A673 (cell line): ENCODE results near the gene MOCS1. TPM values are rescaled to one million over a fixed set of nuclear protein-coding genes. Genes with fewer than 3 reads are reported as not detected.

Experiments used
- BruUV-seq: library from RNA; stranded (reverse); fragments of 400-500 nt; replicated peaks from 2 replicates; lab custom pipeline; 2021; lab: Mats Ljungman, UMichigan
- CTCF ChIA-PET: fragments of 300-600 bp; sonication (Branson Sonifier 250); formaldehyde crosslinking; loops from one replicate; lab custom pipeline; 2022; ENCODE audit warnings: antibody characterized with exemption; lab: Charles Lee
- POLR2A ChIA-PET: fragments of 300-600 bp; sonication (Branson Sonifier 250); formaldehyde crosslinking; loops from one replicate; lab custom pipeline; 2022; ENCODE audit warnings: antibody characterized with exemption; ENCODE audit not compliant: low non-redundant PET; lab: Charles Lee
- DNase-seq: peaks from one replicate; pipeline ENCODE4 v3.0.0-alpha.2; 2015; ENCODE audit warnings: low spot score
- H3K27ac ChIP-seq: fragments of 200-600 bp; sonication (generic); 2 replicates; pipeline ENCODE4 v1.5.1; 2016; ENCODE audit warnings: mixed run types, low read depth, mild to moderate bottlenecking, mixed read lengths, antibody characterized with exemption, low read length; ENCODE audit not compliant: poor library complexity, severe bottlenecking
- H3K27me3 ChIP-seq: fragments of 200-600 bp; sonication (generic); replicated peaks from 2 replicates; pipeline ENCODE4 v1.6.1; 2017; ENCODE audit warnings: mixed run types, low read depth, mild to moderate bottlenecking, mixed read lengths, antibody characterized with exemption, low read length; ENCODE audit not compliant: insufficient read depth, poor library complexity
- H3K36me3 ChIP-seq: fragments of 200-600 bp; sonication (generic); 2 replicates; pipeline ENCODE4 v1.6.1; 2016; ENCODE audit warnings: mixed run types, mild to moderate bottlenecking, mixed read lengths, antibody characterized with exemption, low read length; ENCODE audit not compliant: insufficient read depth, poor library complexity, severe bottlenecking
- H3K4me1 ChIP-seq: fragments of 200-600 bp; sonication (generic); 2 replicates; pipeline ENCODE4 v1.6.1; 2017; ENCODE audit warnings: mixed run types, mild to moderate bottlenecking, mixed read lengths, antibody characterized with exemption, low read length; ENCODE audit not compliant: insufficient read depth, poor library complexity, severe bottlenecking
- H3K4me3 ChIP-seq: fragments of 200-600 bp; sonication (generic); 2 replicates; pipeline ENCODE4 v1.5.1; 2016; ENCODE audit warnings: low read depth, mixed run types, mild to moderate bottlenecking, mixed read lengths, low read length; ENCODE audit not compliant: poor library complexity, severe bottlenecking
- H3K9me3 ChIP-seq: fragments of 200-600 bp; sonication (generic); 2 replicates; pipeline ENCODE4 v1.6.1; 2016; ENCODE audit warnings: mixed run types, low read depth, mild to moderate bottlenecking, mixed read lengths, antibody characterized with exemption, low read length; ENCODE audit not compliant: poor library complexity, severe bottlenecking
- EZH2 ChIP-seq: fragments of 200-600 bp; sonication (generic); IDR thresholded peaks from 2 replicates; pipeline ENCODE4 v1.6.1; 2017; ENCODE audit warnings: borderline replicate concordance, low read depth, mild to moderate bottlenecking, mixed read lengths, antibody characterized with exemption, low read length; ENCODE audit not compliant: poor library complexity, severe bottlenecking
- intact Hi-C: fragments of 100-400 bp; cut with micrococcal nuclease; formaldehyde crosslinking; loops from one replicate; pipeline ENCODE4 v1.10.0; 2022; ENCODE audit not compliant: unreplicated experiment
- total RNA-seq: library from RNA; stranded (reverse); gene quantifications from 2 replicates; pipeline ENCODE4 v1.2.3, GENCODE V29; 2021
- TF ChIP-seq, protein P1 (sequence below): fragments of 300-800, 200-600 bp; sonication (generic); conservative IDR thresholded peaks from 2 replicates; pipeline ENCODE4 v1.5.1; 2017; ENCODE audit warnings: low read depth, mild to moderate bottlenecking, antibody characterized with exemption, low read length, moderate library complexity, mixed read lengths

MOCS1 gene
- total RNA-seq, 1 experiment from 2014 or later, result 2.5 TPM

- intact Hi-C loops, result no loop called here
- Histone ChIP-seq H3K27ac (no peak overlapping the region), H3K27me3 (no peaks in the 10 kb centered on the region), H3K9me3 (no peaks in the 10 kb centered on the region), H3K4me3 (no peak overlapping the region), H3K36me3 (no peaks in the 10 kb centered on the region), H3K4me1 (no peaks in the 10 kb centered on the region)
- BruUV-seq, result no TSS peak
- TF ChIP-seq EZH2, result no peak
- TF ChIP-seq, protein P1, sequence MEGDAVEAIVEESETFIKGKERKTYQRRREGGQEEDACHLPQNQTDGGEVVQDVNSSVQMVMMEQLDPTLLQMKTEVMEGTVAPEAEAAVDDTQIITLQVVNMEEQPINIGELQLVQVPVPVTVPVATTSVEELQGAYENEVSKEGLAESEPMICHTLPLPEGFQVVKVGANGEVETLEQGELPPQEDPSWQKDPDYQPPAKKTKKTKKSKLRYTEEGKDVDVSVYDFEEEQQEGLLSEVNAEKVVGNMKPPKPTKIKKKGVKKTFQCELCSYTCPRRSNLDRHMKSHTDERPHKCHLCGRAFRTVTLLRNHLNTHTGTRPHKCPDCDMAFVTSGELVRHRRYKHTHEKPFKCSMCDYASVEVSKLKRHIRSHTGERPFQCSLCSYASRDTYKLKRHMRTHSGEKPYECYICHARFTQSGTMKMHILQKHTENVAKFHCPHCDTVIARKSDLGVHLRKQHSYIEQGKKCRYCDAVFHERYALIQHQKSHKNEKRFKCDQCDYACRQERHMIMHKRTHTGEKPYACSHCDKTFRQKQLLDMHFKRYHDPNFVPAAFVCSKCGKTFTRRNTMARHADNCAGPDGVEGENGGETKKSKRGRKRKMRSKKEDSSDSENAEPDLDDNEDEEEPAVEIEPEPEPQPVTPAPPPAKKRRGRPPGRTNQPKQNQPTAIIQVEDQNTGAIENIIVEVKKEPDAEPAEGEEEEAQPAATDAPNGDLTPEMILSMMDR, result no peak
- ChIA-PET CTCF (no interaction called here), POLR2A (no interaction called here)
- no peak for DNase-seq
Observed at GRCh38 chr6:39923861-39924260, 10.4 kb downstream of the MOCS1 start.

- ChIA-PET POLR2A (no interaction called here), CTCF (no interaction called here)
- Histone ChIP-seq H3K4me1 (no peaks in the 10 kb centered on the region), H3K27ac (no peak overlapping the region), H3K27me3 (no peaks in the 10 kb centered on the region), H3K36me3 (no peaks in the 10 kb centered on the region), H3K9me3 (no peaks in the 10 kb centered on the region), H3K4me3 (no peak overlapping the region)
- intact Hi-C loops, result no loop called here
- BruUV-seq, result no TSS peak
- no peak for DNase-seq
- TF ChIP-seq EZH2, result no peak
- TF ChIP-seq, protein P1, result no peak
Observed at GRCh38 chr6:39923394-39923793, 10.9 kb downstream of the MOCS1 start.

DNA sequence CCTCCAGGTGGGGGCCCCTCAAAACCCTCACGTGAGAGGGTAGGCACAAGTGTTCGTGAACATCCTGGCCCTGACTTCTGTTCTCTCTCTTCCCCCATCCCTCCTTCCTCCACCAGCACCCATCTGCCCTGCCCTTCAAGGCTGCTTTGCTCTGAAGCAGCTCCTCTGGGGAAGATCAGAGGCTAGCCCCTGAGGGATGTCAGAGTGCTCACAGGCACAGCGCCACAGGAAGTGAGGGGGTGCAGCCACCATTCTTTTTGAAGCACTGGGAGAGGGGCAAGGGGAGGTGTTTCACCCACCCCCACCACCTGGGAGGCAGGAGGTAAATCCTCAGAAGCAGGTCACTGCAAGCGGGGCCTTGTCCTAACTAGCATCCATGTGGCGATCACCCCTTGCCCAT, 11.4 kb downstream of the MOCS1 start:
- BruUV-seq, result no TSS peak

More for the DNA sequence above, 11.4 kb downstream of the MOCS1 start:
- Histone ChIP-seq H3K4me1 (no peaks in the 10 kb centered on the region), H3K27ac (no peak overlapping the region), H3K36me3 (no peaks in the 10 kb centered on the region), H3K9me3 (no peaks in the 10 kb centered on the region), H3K27me3 (no peaks in the 10 kb centered on the region), H3K4me3 (no peak overlapping the region)
- no peak for TF ChIP-seq EZH2
- TF ChIP-seq, protein P1, result no peak
- ChIA-PET POLR2A (no interaction called here), CTCF (no interaction called here)
- DNase-seq, result no peak
- intact Hi-C loops, result no loop called here
